OCI-LY3 (cell line): ENCODE data around the gene TMPRSS11B.

Source experiments
- EZH2phosphoT487 ChIP-seq: fragments of 200-600 bp; shearing (Covaris generic); IDR thresholded peaks from 2 replicates; pipeline ENCODE4 v1.6.1; 2018; ENCODE audit warnings: antibody characterized with exemption, mixed run types, low read depth
- TF ChIP-seq, protein P1 (sequence below): fragments of 200-600, 300-600 bp; sonication (generic); IDR thresholded peaks from 2 replicates; pipeline ENCODE4 v1.5.1; 2014; ENCODE audit warnings: antibody characterized with exemption, low read length, low read depth

GRCh38 chr4:68193194-68193593 is 52.3 kb downstream of the TMPRSS11B start:
- TF ChIP-seq, protein P1, sequence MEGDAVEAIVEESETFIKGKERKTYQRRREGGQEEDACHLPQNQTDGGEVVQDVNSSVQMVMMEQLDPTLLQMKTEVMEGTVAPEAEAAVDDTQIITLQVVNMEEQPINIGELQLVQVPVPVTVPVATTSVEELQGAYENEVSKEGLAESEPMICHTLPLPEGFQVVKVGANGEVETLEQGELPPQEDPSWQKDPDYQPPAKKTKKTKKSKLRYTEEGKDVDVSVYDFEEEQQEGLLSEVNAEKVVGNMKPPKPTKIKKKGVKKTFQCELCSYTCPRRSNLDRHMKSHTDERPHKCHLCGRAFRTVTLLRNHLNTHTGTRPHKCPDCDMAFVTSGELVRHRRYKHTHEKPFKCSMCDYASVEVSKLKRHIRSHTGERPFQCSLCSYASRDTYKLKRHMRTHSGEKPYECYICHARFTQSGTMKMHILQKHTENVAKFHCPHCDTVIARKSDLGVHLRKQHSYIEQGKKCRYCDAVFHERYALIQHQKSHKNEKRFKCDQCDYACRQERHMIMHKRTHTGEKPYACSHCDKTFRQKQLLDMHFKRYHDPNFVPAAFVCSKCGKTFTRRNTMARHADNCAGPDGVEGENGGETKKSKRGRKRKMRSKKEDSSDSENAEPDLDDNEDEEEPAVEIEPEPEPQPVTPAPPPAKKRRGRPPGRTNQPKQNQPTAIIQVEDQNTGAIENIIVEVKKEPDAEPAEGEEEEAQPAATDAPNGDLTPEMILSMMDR: no peak
- TF ChIP-seq EZH2phosphoT487: no peak
